B cell (primary cell): ENCODE data around the gene TLR2. TPM values are rescaled to one million over a fixed set of nuclear protein-coding genes. Genes with fewer than 3 reads are reported as not detected.
"Not testable (repeated sequence)": the region's sequence is repeated elsewhere in the genome, so short reads cannot be mapped to it uniquely, and the experiment has no call there.

Source experiments
- ATAC-seq: fragments of 200-7000 bp; cut with Tn5 transposase; one replicate; pipeline ENCODE4 v1.10.0; 2021; ENCODE audit warnings: low read depth, mild to moderate bottlenecking, moderate number of reproducible peaks, moderate library complexity
- CTCF ChIA-PET: fragments of 350-600 bp; sonication (Branson Sonifier 250); formaldehyde crosslinking; loops from one replicate; lab custom pipeline; 2021; ENCODE audit warnings: antibody characterized with exemption, inconsistent platforms; lab: Charles Lee
- POLR2A ChIA-PET: fragments of 350-600 bp; sonication (Branson Sonifier 250); formaldehyde crosslinking; loops from one replicate; lab custom pipeline; 2021; ENCODE audit warnings: antibody characterized with exemption; lab: Charles Lee
- DNase-seq: peaks from one replicate; pipeline ENCODE4 v3.0.0; 2013
- H2AFZ ChIP-seq: 2 replicates; pipeline ENCODE4 v1.6.1; 2012; ENCODE audit warnings: mild to moderate bottlenecking, low read depth, low read length; ENCODE audit not compliant: insufficient read depth, poor library complexity, severe bottlenecking
- H3K27ac ChIP-seq, 2 donors: 1 replicate in 1 of 2; 2 replicates in 1 of 2; pipeline ENCODE4 v1.5.1; 2012 to 2013; ENCODE audit warnings: low read length in 2 of 2, mild to moderate bottlenecking in 2 of 2, moderate library complexity in 1 of 2
- H3K27me3 ChIP-seq, 4 experiments: fragments of 200-600 bp in 1 of 4; sonication (generic) in 1 of 4; replicated peaks in 1 of 4; 1 replicate in 2 of 4; 2 replicates in 2 of 4; pipeline versions ENCODE4 v1.6.1 to v1.7.0; 2013 to 2016; ENCODE audit warnings: low read length in 3 of 4, mild to moderate bottlenecking in 2 of 4, mixed read lengths in 1 of 4, moderate library complexity in 1 of 4; ENCODE audit not compliant: insufficient read depth in 4 of 4, control insufficient read depth in 3 of 4; ENCODE audit errors: control extremely low read depth in 1 of 4
- H3K36me3 ChIP-seq, 2 experiments: replicated peaks in 1 of 2; 1 replicate in 1 of 2; 2 replicates in 1 of 2; pipeline versions ENCODE4 v1.6.1 to v1.7.1; 2013; ENCODE audit warnings: low read length in 1 of 2; ENCODE audit not compliant: insufficient read depth in 2 of 2, control insufficient read depth in 1 of 2; ENCODE audit errors: control extremely low read depth in 1 of 2, extremely low read depth in 1 of 2
- H3K4me1 ChIP-seq, 2 donors: fragments of 200-600 bp in 1 of 2; sonication (generic) in 1 of 2; 1 replicate in 1 of 2; 2 replicates in 1 of 2; pipeline versions ENCODE4 v1.5.1 to v1.6.1; 2013 to 2017; ENCODE audit warnings: low read length in 2 of 2; ENCODE audit not compliant: control insufficient read depth in 2 of 2, insufficient read depth in 2 of 2
- H3K4me2 ChIP-seq: replicated peaks from 2 replicates; pipeline ENCODE3; 2012; ENCODE audit warnings: mild to moderate bottlenecking, low read depth, low read length; ENCODE audit not compliant: poor library complexity, severe bottlenecking
- H3K4me3 ChIP-seq, 5 experiments: fragments of 200-600 bp in 1 of 5; sonication (generic) in 1 of 5; 1 replicate in 3 of 5; 2 replicates in 2 of 5; pipeline versions ENCODE4 v1.5.1 to v1.7.0; 2011 to 2016; ENCODE audit warnings: low read length in 4 of 5, mild to moderate bottlenecking in 4 of 5, low read depth in 2 of 5, control low read depth in 1 of 5, moderate library complexity in 1 of 5; ENCODE audit not compliant: insufficient read depth in 1 of 5; ENCODE audit errors: control extremely low read depth in 1 of 5, extremely low read depth in 1 of 5
- H3K79me2 ChIP-seq: fragments of 200-600 bp; sonication (generic); one replicate; pipeline ENCODE4 v1.6.0; 2016; ENCODE audit warnings: low read length; ENCODE audit not compliant: control insufficient read depth, insufficient read depth
- H3K9ac ChIP-seq: fragments of 200-600 bp; sonication (generic); 2 replicates; pipeline ENCODE4 v1.6.1; 2017; ENCODE audit warnings: mild to moderate bottlenecking, low read length, moderate library complexity
- H3K9me3 ChIP-seq, 3 donors: one replicate each; pipeline versions ENCODE4 v1.6.1 to v1.7.1; 2013; ENCODE audit warnings: low read length in 2 of 3; ENCODE audit not compliant: control insufficient read depth in 2 of 3, insufficient read depth in 1 of 3; ENCODE audit errors: control extremely low read depth in 1 of 3
- H4K20me1 ChIP-seq: 2 replicates; pipeline ENCODE4 v1.6.0; 2012; ENCODE audit warnings: mild to moderate bottlenecking, low read length; ENCODE audit not compliant: insufficient read depth, control insufficient read depth, poor library complexity, severe bottlenecking
- H3K27ac Mint-ChIP-seq: one replicate; pipeline ENCODE4 v1.8.0; 2021; ENCODE audit warnings: mixed read lengths
- H3K27me3 Mint-ChIP-seq: one replicate; pipeline ENCODE4 v1.8.0; 2021; ENCODE audit warnings: mixed read lengths
- H3K4me1 Mint-ChIP-seq: one replicate; pipeline ENCODE4 v1.8.0; 2021; ENCODE audit warnings: mixed read lengths
- H3K4me3 Mint-ChIP-seq: one replicate; pipeline ENCODE4 v1.8.0; 2021; ENCODE audit warnings: mixed read lengths
- H3K9me3 Mint-ChIP-seq: one replicate; pipeline ENCODE4 v1.8.0; 2022; ENCODE audit warnings: mixed read lengths; ENCODE audit not compliant: insufficient read depth
- EZH2 ChIP-seq: IDR thresholded peaks from 2 replicates; pipeline ENCODE4 v1.6.1; 2012; ENCODE audit warnings: borderline replicate concordance, low read depth, mild to moderate bottlenecking, moderate library complexity, low read length; ENCODE audit not compliant: insufficient read depth, poor library complexity, severe bottlenecking
- WGBS: methylation state at CpG from one replicate; pipeline ENCODE4 v1.1.5; 2013; ENCODE audit warnings: missing lambda C conversion rate; ENCODE audit not compliant: insufficient coverage; 5-methylcytosine and 5-hydroxymethylcytosine counted together
- intact Hi-C: fragments of 100-400 bp; cut with micrococcal nuclease; formaldehyde crosslinking; loops from one replicate; pipeline ENCODE4 v1.10.0; 2022
- polyA plus RNA-seq: library from polyadenylated mRNA; depleted of rRNA; stranded (reverse); fragments of >200 nt; gene quantifications from 2 replicates; pipeline ENCODE4 v1.2.3, GENCODE V29; 2012
- total RNA-seq, 2 donors: library from RNA; stranded (reverse); fragments of 120-200 nt in 1 of 2; gene quantifications; 1 replicate in 1 of 2; 2 replicates in 1 of 2; pipeline versions ENCODE4 v1.2.3 to v1.2.4, GENCODE V29; 2013 to 2022
- TF ChIP-seq, protein P1 (sequence below): fragments of 200-600 bp; IDR thresholded peaks from one replicate; pipeline ENCODE4 v1.8.0; 2022; ENCODE audit warnings: antibody characterized with exemption, mild to moderate bottlenecking

TLR2 gene
- total and polyA plus RNA-seq, 2 donors (not counting 1 experiment from before 2014, with no cell fraction given) = 3.3 to 5.0 TPM

DNA sequence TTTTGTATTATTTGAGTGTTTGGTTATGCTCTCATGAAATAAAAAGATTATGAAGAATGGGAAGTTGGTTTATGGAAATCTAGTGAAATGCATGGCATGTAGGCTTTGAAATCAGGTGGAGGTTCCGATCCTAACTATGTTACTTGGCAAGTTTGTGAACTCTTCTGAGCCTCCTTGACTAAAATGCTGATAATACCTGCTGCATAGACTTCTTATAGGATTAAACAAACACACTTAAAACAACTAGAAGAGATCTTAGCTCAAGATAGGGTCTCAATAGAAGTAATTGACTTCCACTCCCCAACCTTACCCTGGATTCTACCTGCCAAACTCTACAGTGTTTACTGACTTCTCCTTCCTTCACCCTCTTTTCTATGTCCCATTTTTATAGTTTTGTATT lies 22.2 kb upstream of the TLR2 start:
- Histone ChIP-seq H3K27me3 (no peaks in the 10 kb centered on the region), H4K20me1 (no peaks in the 10 kb centered on the region), H3K79me2 (no peaks in the 10 kb centered on the region), H3K27ac (no peak overlapping the region), H3K4me3 (no peak overlapping the region), H3K9me3 (no peaks in the 10 kb centered on the region), H3K4me1 (no peaks in the 10 kb centered on the region), H3K4me2 (no peak overlapping the region), H2AFZ (no peak overlapping the region), H3K36me3 (no peaks in the 10 kb centered on the region), H3K9ac (no peak overlapping the region)
- Mint-ChIP-seq H3K27me3 (peaks cover 16% of the 10 kb centered on the region), H3K4me1 (no peaks in the 10 kb centered on the region), H3K9me3 (peaks cover 8% of the 10 kb centered on the region), H3K27ac (no peak overlapping the region), H3K4me3 (no peak overlapping the region)
- ChIA-PET POLR2A (no interaction called here), CTCF (no interaction called here)
- no peak for ATAC-seq
- intact Hi-C loops = no loop called here
- WGBS = no CpG with 5 or more reads among the region's 1 CpG
- DNase-seq = no peak
- TF ChIP-seq, protein P1, sequence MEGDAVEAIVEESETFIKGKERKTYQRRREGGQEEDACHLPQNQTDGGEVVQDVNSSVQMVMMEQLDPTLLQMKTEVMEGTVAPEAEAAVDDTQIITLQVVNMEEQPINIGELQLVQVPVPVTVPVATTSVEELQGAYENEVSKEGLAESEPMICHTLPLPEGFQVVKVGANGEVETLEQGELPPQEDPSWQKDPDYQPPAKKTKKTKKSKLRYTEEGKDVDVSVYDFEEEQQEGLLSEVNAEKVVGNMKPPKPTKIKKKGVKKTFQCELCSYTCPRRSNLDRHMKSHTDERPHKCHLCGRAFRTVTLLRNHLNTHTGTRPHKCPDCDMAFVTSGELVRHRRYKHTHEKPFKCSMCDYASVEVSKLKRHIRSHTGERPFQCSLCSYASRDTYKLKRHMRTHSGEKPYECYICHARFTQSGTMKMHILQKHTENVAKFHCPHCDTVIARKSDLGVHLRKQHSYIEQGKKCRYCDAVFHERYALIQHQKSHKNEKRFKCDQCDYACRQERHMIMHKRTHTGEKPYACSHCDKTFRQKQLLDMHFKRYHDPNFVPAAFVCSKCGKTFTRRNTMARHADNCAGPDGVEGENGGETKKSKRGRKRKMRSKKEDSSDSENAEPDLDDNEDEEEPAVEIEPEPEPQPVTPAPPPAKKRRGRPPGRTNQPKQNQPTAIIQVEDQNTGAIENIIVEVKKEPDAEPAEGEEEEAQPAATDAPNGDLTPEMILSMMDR = no peak
- TF ChIP-seq EZH2 = no peak

DNA sequence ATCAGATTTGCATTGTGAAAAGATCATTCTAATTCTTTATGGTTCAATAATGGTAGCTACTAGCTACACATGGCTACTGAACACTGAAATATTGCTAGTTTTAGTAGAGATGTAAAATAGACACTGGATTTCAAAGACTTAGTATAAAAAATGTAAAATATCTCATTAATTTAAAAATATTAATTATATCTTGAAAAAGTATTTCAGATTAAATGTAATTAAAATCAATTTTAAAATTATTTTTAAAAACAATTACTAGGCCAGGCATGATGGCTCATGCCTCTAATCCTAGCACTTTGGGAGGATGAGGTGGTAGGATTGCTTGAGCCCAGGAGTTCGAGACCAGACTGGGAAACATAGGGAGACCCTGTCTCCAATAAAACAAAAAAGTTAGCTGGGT lies 20.4 kb upstream of the TLR2 start:
- Histone ChIP-seq H4K20me1 (no peaks in the 10 kb centered on the region), H3K27ac (no peak overlapping the region), H2AFZ (no peak overlapping the region), H3K4me3 (no peak overlapping the region), H3K4me1 (no peaks in the 10 kb centered on the region), H3K79me2 (no peaks in the 10 kb centered on the region), H3K4me2 (no peak overlapping the region), H3K36me3 (no peaks in the 10 kb centered on the region), H3K27me3 (no peaks in the 10 kb centered on the region), H3K9me3 (no peaks in the 10 kb centered on the region), H3K9ac (no peak overlapping the region)
- DNase-seq (no peak), ATAC-seq (no peak)
- 100% methylated on average over 1 of the region's 1 CpG for WGBS
- TF ChIP-seq, protein P1 = no peak
- TF ChIP-seq EZH2 = no peak
- intact Hi-C loops = no loop called here
- peaks cover 8% of the 10 kb centered on the region for H3K9me3 Mint-ChIP-seq
- peaks cover 19% of the 10 kb centered on the region for H3K27me3 Mint-ChIP-seq
- CTCF ChIA-PET = no interaction called here
- H3K27ac Mint-ChIP-seq = no peak overlapping the region
- no peaks in the 10 kb centered on the region for H3K4me1 Mint-ChIP-seq
- POLR2A ChIA-PET = no interaction called here
- H3K4me3 Mint-ChIP-seq = no peak overlapping the region

DNA sequence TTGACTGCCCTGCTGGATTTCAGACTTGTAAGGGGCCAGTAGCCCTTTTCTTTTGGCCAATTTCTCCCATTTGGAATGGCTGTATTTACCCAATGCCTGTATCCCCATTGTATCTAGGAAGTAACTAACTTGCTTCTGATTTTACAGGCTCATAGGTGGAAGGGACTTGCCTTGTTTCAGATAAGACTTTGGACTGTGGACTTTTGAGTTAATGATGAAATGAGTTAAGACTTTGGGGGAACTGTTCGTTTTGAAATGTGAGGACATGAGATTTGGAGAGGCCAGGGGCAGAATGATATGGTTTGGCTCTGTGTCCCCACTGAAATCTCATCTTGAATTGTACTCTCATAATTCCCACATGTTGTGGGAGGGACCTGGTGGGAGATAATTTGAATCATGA lies 17.6 kb upstream of the TLR2 start:
- H3K4me3 ChIP-seq, H2AFZ ChIP-seq, H3K9me3 ChIP-seq, H3K9me3 Mint-ChIP-seq, H3K27ac Mint-ChIP-seq, H3K79me2 ChIP-seq, H4K20me1 ChIP-seq, CTCF ChIA-PET, H3K9ac ChIP-seq, H3K27me3 ChIP-seq, intact Hi-C loops, H3K27ac ChIP-seq, H3K4me2 ChIP-seq, H3K4me3 Mint-ChIP-seq, H3K4me1 ChIP-seq, H3K4me1 Mint-ChIP-seq, ATAC-seq, H3K36me3 ChIP-seq, DNase-seq: not testable (repeated sequence)
- POLR2A ChIA-PET = interaction anchor here (0.5 kb wide), 1 partner anchor 565 kb away, joined by 3 read pairs; no protein-coding TSS in a partner anchor
- 100% methylated on average over 1 of the region's 1 CpG for whole genome bisulfite sequencing
- H3K27me3 Mint-ChIP-seq = peaks cover 25% of the 10 kb centered on the region
